OCI-LY3 (cell line): Measurements from ENCODE around the gene HSD11B1.

Experiments
- EZH2phosphoT487 ChIP-seq: fragments of 200-600 bp; shearing (Covaris generic); IDR thresholded peaks from 2 replicates; pipeline ENCODE4 v1.6.1; 2018; ENCODE audit warnings: antibody characterized with exemption, mixed run types, low read depth
- TF ChIP-seq, protein P1 (sequence below): fragments of 200-600, 300-600 bp; sonication (generic); IDR thresholded peaks from 2 replicates; pipeline ENCODE4 v1.5.1; 2014; ENCODE audit warnings: antibody characterized with exemption, low read length, low read depth

DNA sequence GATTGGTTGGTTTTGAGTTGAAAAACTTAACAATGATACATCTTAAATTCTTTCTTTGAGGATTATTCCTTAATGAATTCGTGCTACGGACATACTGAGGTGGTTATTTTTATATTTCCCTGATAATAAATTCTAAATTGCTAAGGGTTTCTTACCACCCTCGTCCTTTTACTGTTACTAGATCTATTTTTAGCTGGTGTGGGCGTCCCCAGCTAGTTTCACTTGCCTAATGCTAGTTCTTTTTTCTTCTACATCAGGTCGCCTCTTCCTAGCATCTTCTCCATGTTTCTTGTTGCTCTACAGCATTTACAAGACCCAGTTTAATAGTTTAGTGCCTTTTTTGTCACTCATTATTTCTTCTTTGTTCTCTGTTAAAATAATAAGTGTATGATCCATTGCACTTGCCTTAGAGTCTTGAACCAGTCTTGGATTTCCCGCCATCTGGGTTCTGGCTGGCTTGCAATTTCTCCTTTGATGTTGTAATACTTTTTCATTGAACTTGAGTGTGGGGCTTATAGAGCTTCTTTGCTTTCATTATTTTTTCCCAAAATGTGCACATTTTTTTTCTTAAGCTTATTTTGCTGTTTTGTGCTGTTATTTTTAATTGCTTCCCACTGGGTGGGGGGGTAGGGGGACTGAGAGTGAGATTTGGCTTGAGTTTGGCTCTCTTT is 677 bp upstream of the HSD11B1 start:
- TF ChIP-seq, protein P1, sequence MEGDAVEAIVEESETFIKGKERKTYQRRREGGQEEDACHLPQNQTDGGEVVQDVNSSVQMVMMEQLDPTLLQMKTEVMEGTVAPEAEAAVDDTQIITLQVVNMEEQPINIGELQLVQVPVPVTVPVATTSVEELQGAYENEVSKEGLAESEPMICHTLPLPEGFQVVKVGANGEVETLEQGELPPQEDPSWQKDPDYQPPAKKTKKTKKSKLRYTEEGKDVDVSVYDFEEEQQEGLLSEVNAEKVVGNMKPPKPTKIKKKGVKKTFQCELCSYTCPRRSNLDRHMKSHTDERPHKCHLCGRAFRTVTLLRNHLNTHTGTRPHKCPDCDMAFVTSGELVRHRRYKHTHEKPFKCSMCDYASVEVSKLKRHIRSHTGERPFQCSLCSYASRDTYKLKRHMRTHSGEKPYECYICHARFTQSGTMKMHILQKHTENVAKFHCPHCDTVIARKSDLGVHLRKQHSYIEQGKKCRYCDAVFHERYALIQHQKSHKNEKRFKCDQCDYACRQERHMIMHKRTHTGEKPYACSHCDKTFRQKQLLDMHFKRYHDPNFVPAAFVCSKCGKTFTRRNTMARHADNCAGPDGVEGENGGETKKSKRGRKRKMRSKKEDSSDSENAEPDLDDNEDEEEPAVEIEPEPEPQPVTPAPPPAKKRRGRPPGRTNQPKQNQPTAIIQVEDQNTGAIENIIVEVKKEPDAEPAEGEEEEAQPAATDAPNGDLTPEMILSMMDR, result no peak
- no peak for TF ChIP-seq EZH2phosphoT487
